Esophagus (tissue), 2 donors: ENCODE data around the gene TGFBRAP1. TPM values are rescaled to one million over a fixed set of nuclear protein-coding genes. Genes with fewer than 3 reads are reported as not detected.
A peak's percentile ranks its signal among the peaks of the same experiment; 100 is the strongest.

Source experiments
- H3K27ac ChIP-seq, 2 donors: one replicate each; pipeline ENCODE4 v1.5.1; 2013; ENCODE audit warnings: low read depth in 2 of 2, mild to moderate bottlenecking in 2 of 2, inconsistent platforms in 1 of 2, low read length in 1 of 2, moderate library complexity in 1 of 2
- H3K27me3 ChIP-seq, 2 donors: one replicate each; pipeline ENCODE4 v1.6.1; 2013; ENCODE audit warnings: low read length in 2 of 2, control low read depth in 1 of 2, mild to moderate bottlenecking in 1 of 2; ENCODE audit not compliant: insufficient read depth in 2 of 2, control insufficient read depth in 1 of 2
- H3K36me3 ChIP-seq, 2 donors: one replicate each; pipeline ENCODE4 v1.6.1; 2013; ENCODE audit warnings: low read length in 1 of 2; ENCODE audit not compliant: control insufficient read depth in 2 of 2, insufficient read depth in 2 of 2
- H3K4me1 ChIP-seq, 2 donors: one replicate each; pipeline ENCODE4 v1.6.1; 2013; ENCODE audit warnings: low read length in 1 of 2; ENCODE audit not compliant: control insufficient read depth in 2 of 2, insufficient read depth in 2 of 2
- H3K4me3 ChIP-seq, 2 donors: one replicate each; pipeline ENCODE4 v1.5.1; 2013; ENCODE audit warnings: low read length in 2 of 2, mild to moderate bottlenecking in 2 of 2, low read depth in 1 of 2, moderate library complexity in 1 of 2
- H3K9me3 ChIP-seq, 2 donors: one replicate each; pipeline ENCODE4 v1.6.1; 2013; ENCODE audit warnings: mild to moderate bottlenecking in 2 of 2, low read depth in 1 of 2, low read length in 1 of 2, moderate library complexity in 1 of 2; ENCODE audit not compliant: control insufficient read depth in 2 of 2, insufficient read depth in 1 of 2
- WGBS, 2 donors: extraction: QIAGEN DNeasy Blood & Tissue Kit; methylation state at CpG; one replicate each; pipeline ENCODE4 v1.1.7; 2013; 5-methylcytosine and 5-hydroxymethylcytosine counted together
- polyA plus RNA-seq, 2 donors: library from polyadenylated mRNA; stranded (reverse); fragments of 200-250 nt; gene quantifications; one replicate each; pipeline ENCODE4 v1.2.3, GENCODE V29; 2013
- donor health status: healthy with polysubstance abuse.
- donor health status: Bipolar disorder and iron deficiency.

Gene TGFBRAP1
- polyA plus RNA-seq, 2 donors = 2.3 to 5.3 TPM

DNA sequence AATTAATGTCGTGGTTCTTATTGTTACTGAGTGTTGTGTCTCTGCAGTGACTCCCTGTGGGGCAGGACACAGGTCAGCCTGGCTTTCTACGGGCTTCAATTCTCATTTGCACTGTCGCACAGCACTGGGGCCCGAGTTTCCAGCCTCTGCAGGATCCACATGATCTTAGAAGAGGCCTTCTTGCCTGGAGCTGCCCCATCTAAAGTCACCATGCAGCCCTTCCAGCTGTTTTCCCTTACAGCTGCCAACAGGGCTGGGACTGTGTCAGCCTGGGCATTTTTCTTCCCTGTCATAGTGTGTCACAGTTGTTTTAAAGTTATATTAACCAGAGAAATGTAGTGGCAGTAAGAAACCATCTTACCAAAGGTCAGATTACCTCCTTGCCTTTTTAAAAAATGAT lies 42.3 kb upstream of the TGFBRAP1 start:
- no peaks in the 10 kb centered on the region for H3K9me3 ChIP-seq
- H3K27me3 ChIP-seq = no peaks in the 10 kb centered on the region
- peaks cover 0 to 11% of the 10 kb centered on the region in 2 donors for H3K36me3 ChIP-seq
- peaks cover 6 to 17% of the 10 kb centered on the region in 2 donors for H3K4me1 ChIP-seq
- no peak overlapping the region for H3K4me3 ChIP-seq
- H3K27ac ChIP-seq = peak overlapping the region; percentile 53 to 64
- 43 to 62% methylated on average over 4 of the region's 4 CpGs for WGBS, 2 donors

- Histone ChIP-seq H3K9me3 (no peaks in the 10 kb centered on the region), H3K36me3 (peaks cover 2 to 14% of the 10 kb centered on the region in 2 donors), H3K27ac (peak overlapping the region; percentile 35 to 58), H3K4me3 (no peak overlapping the region), H3K4me1 (peaks cover 6 to 17% of the 10 kb centered on the region in 2 donors), H3K27me3 (no peaks in the 10 kb centered on the region)
- WGBS, 2 donors = 52 to 74% methylated on average over 10 of the region's 10 CpGs
These were observed 41.6 kb upstream of the TGFBRAP1 start for GRCh38 chr2:105371156-105371555.

- no peaks in the 10 kb centered on the region for H3K27me3 ChIP-seq
- H3K9me3 ChIP-seq = no peaks in the 10 kb centered on the region
- peaks cover 4 to 13% of the 10 kb centered on the region in 2 donors for H3K4me1 ChIP-seq
- no peak overlapping the region for H3K4me3 ChIP-seq
- WGBS, 2 donors = 36 to 37% methylated on average over 30 of the region's 30 CpGs
- peak overlapping the region in 1 of 2 donors; percentile 27 for H3K27ac ChIP-seq
- peaks cover 2 to 15% of the 10 kb centered on the region in 2 donors for H3K36me3 ChIP-seq
These were observed 40.5 kb upstream of the TGFBRAP1 start for GRCh38 chr2:105369777-105370690.

DNA sequence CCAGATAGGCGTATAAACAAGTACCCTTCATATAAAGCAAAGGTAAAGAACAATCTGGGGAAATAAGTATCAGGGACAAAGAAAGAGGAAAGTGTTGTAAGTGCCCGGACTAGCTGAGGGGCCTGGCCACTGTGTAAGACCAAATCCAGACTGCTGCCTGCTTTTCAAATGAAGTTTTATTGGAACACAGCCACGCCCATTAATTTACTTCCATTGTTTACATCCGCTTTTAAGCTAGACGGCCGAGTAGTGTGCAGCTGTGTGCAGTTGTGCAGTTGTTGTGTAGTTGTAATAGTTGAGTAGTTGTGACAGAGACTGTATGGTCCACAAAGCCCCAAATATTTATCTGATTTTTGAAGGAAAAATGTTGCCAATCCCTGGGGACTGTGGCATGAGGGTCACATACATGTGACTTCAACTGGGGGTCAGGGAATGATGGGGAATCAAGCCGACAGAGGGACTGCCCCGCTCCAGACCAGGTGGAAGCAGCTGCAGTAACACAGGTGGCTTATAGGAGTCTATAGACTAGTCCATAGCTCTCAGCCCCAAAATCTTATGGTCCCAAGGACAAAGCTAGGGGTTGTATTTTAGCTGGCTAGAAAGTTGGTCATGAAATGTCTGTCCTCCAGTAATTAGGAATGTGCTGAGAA lies 39.3 kb upstream of the TGFBRAP1 start:
- H3K36me3 ChIP-seq = peaks cover 2 to 15% of the 10 kb centered on the region in 2 donors
- H3K27me3 ChIP-seq = no peaks in the 10 kb centered on the region
- no peak overlapping the region for H3K4me3 ChIP-seq
- H3K9me3 ChIP-seq = no peaks in the 10 kb centered on the region
- no peak overlapping the region for H3K27ac ChIP-seq
- 58 to 59% methylated on average over 8 of the region's 8 CpGs for WGBS, 2 donors
- H3K4me1 ChIP-seq = peaks cover 4 to 8% of the 10 kb centered on the region in 2 donors

DNA sequence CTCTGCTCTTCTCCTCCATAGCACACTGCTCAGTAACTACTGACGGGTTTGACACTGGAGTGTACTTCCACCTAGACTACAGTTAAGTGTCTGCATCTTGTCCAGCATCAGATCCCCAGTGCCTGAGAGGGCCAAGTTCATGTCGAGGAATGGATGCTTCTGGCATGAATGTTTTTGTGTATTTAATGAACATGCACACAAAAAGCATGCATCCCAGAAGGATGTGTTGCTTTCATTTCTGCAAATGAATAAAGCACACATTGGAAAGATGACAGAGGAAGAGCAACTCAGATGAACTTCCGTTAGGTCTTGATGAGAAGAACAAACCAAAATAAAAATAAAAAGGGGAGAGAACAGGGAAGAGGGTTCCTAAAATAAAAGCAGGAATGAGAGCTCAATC lies 35.7 kb upstream of the TGFBRAP1 start:
- Histone ChIP-seq H3K9me3 (no peaks in the 10 kb centered on the region), H3K36me3 (peaks cover 9 to 23% of the 10 kb centered on the region in 2 donors), H3K27ac (no peak overlapping the region), H3K4me3 (no peak overlapping the region), H3K27me3 (no peaks in the 10 kb centered on the region), H3K4me1 (peaks cover 0 to 2% of the 10 kb centered on the region in 2 donors)
- 68 to 70% methylated on average over 3 of the region's 3 CpGs for WGBS, 2 donors

- Histone ChIP-seq H3K4me3 (no peak overlapping the region), H3K4me1 (peaks cover 0 to 2% of the 10 kb centered on the region in 2 donors), H3K36me3 (peaks cover 9 to 25% of the 10 kb centered on the region in 2 donors), H3K9me3 (no peaks in the 10 kb centered on the region), H3K27me3 (no peaks in the 10 kb centered on the region), H3K27ac (no peak overlapping the region)
- WGBS, 2 donors = 78 to 84% methylated on average over 5 of the region's 5 CpGs
These were observed 35.1 kb upstream of the TGFBRAP1 start for GRCh38 chr2:105364436-105365139.

DNA sequence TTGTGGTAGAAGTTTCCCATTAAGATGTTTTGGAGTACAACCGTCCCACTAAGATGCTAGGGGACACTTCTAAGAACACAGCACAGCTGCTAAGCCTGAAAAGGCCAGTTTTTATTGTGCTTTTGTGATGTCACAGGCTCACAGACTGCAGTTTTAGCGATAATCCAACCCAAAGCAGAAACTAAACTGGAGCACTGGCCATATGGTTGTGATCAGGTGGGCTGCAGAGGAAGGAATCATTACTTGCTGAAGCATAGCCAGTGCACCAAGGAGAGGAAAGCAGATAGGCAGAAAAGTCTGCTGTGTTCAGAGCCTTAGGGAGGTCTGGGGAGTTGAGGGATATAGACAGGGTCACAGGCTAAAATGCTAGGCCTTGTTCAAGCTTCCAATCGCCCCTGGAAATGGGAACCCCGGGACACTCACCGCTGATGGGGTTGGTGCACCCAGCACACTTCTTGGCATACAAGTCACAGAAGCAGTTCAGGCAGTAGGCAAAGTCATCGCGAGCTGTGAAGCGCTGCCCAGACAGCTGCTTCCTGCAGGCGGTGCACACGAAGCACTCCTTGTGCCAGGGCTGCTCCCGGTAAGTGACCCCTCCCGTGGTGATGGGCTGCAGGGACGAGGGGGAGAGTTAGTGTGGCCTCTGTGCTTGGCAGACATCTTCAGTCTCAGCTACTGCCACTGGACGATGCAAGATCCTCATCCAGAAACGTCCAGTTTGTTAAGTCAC lies 33.5 kb upstream of the TGFBRAP1 start:
- Histone ChIP-seq H3K9me3 (no peaks in the 10 kb centered on the region), H3K4me1 (peaks cover 0 to 2% of the 10 kb centered on the region in 2 donors), H3K4me3 (no peak overlapping the region), H3K27me3 (no peaks in the 10 kb centered on the region), H3K27ac (no peak overlapping the region), H3K36me3 (peaks cover 9 to 27% of the 10 kb centered on the region in 2 donors)
- 62 to 71% methylated on average over 15 of the region's 15 CpGs for whole genome bisulfite sequencing, 2 donors

DNA sequence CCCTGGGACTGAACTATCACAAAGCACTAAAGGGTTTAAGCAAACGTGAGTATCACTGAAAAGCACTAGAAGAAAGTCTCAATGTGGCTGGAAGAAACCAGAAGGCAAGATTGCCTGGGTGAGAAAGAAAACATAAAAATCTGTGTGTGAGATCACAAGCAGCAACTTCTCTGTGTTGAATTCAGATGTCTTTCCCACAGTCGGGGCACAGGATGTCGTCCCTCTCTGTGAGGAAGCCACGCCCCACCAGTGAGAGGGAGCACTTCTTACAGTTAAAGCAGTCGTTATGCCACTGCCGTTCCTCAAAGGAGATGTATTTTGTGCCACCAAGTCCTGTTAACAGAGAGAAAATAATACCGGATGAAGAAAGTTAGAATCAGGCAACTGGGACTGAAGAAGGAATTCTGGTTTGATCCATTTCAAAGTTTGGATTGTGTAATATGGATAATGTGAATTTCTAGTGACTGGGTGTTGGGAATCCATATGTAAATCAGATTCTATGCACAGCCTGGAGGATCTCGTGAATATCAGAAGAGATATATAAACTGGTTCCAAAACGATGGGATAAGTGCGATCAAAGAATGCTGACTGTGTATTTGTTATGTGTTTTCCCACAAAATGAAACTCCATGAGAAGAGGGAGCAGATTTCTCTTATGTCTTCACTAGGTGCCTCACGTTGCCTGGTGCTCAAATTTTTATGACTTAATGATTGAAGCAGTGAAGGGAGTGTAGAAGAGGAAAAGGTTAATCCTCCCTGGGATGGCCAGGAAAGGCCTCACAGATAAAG lies 31.8 kb upstream of the TGFBRAP1 start:
- H3K4me1 ChIP-seq = peaks cover 0 to 2% of the 10 kb centered on the region in 2 donors
- WGBS, 2 donors = 69 to 73% methylated on average over 11 of the region's 11 CpGs
- H3K27ac ChIP-seq = no peak overlapping the region
- no peaks in the 10 kb centered on the region for H3K27me3 ChIP-seq
- no peaks in the 10 kb centered on the region for H3K9me3 ChIP-seq
- H3K36me3 ChIP-seq = peaks cover 8 to 21% of the 10 kb centered on the region in 2 donors
- H3K4me3 ChIP-seq = no peak overlapping the region
